HUES64 (cell line): Measurements from ENCODE around the gene EPN2.

Experiments used
- H3K27ac ChIP-seq: 2 replicates; pipeline ENCODE4 v1.7.0; 2013; ENCODE audit warnings: low read depth, low read length, inconsistent platforms
- H3K27me3 ChIP-seq: 2 replicates; pipeline ENCODE4 v1.6.1; 2013; ENCODE audit warnings: mild to moderate bottlenecking, low read length; ENCODE audit not compliant: insufficient read depth
- H3K36me3 ChIP-seq: 2 replicates; pipeline ENCODE4 v1.6.1; 2013; ENCODE audit warnings: mild to moderate bottlenecking, low read length; ENCODE audit not compliant: insufficient read depth
- H3K4me1 ChIP-seq: 2 replicates; pipeline ENCODE4 v1.6.1; 2013; ENCODE audit warnings: mild to moderate bottlenecking, low read length, moderate library complexity; ENCODE audit not compliant: insufficient read depth
- H3K4me3 ChIP-seq: 2 replicates; pipeline ENCODE4 v1.5.1; 2013; ENCODE audit warnings: mild to moderate bottlenecking, low read length, moderate library complexity
- H3K9ac ChIP-seq: 2 replicates; pipeline ENCODE4 v1.6.1; 2013; ENCODE audit warnings: mild to moderate bottlenecking, low read depth, low read length
- H3K9me3 ChIP-seq: 2 replicates; pipeline ENCODE4 v1.6.1; 2013; ENCODE audit warnings: low read depth, low read length; ENCODE audit not compliant: insufficient read depth
- WGBS: fragments of 150-250, 120-280 bp; methylation state at CpG from one replicate; pipeline ENCODE4 v1.1.7; 2013; ENCODE audit warnings: missing lambda C conversion rate; 5-methylcytosine and 5-hydroxymethylcytosine counted together

Gene EPN2

GRCh38 chr17:19306160-19307111 is 69.3 kb downstream of the EPN2 start:
- peaks cover 21% of the 10 kb centered on the region for H3K36me3 ChIP-seq
- H3K4me3 ChIP-seq, result no peak overlapping the region
- no peaks in the 10 kb centered on the region for H3K9me3 ChIP-seq
- no peaks in the 10 kb centered on the region for H3K4me1 ChIP-seq
- H3K27me3 ChIP-seq, result no peaks in the 10 kb centered on the region
- no peak overlapping the region for H3K27ac ChIP-seq
- 96% methylated on average over 10 of the region's 10 CpGs for WGBS
- no peak overlapping the region for H3K9ac ChIP-seq

DNA sequence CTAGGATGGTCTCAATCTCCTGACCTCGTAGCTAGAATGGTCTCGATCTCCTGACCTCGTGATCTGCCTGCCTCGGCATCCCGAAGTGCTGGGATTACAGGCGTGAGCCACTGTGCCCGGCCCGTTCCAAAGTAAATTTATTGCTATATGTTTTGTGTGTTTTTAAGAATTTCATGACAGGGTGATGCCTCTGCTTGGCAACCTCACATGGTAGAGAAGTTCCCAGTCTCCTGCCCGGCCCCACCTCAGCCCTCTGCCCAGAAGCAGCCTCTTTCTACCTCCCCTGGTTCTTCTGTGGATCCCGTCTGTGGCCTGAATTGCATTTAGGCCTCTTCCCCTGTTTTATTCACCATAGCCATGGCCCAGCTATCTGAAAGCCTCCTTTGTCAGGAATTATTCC is 70.4 kb downstream of the EPN2 start:
- 98% methylated on average over 10 of the region's 10 CpGs for WGBS
- no peak overlapping the region for H3K9ac ChIP-seq
- no peaks in the 10 kb centered on the region for H3K9me3 ChIP-seq
- no peaks in the 10 kb centered on the region for H3K27me3 ChIP-seq
- H3K36me3 ChIP-seq, result peaks cover 32% of the 10 kb centered on the region
- no peak overlapping the region for H3K4me3 ChIP-seq
- H3K27ac ChIP-seq, result no peak overlapping the region
- no peaks in the 10 kb centered on the region for H3K4me1 ChIP-seq

DNA sequence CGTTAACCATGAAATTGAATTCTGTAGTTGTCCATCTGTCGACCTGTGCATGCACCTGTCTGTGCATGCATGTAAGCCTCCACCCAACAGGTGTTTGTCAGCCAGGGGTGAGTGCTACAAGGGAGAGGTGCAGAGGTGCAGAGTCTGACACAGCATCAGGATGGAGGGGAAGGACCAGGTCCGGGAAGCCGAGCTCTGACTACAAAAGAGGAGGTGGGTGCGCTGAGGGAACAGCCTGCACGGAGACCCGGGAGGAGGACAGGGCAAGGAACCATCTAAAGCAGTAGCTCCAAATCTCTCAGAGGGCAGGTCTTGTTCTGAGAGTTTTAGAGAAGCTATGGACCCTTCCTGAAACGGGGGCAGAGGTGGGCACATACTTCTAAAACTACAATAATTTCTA is 71.2 kb downstream of the EPN2 start:
- H3K9ac ChIP-seq, result no peak overlapping the region
- H3K27me3 ChIP-seq, result no peaks in the 10 kb centered on the region
- 93% methylated on average over 8 of the region's 8 CpGs for WGBS
- H3K36me3 ChIP-seq, result peaks cover 41% of the 10 kb centered on the region
- H3K4me1 ChIP-seq, result no peaks in the 10 kb centered on the region
- no peaks in the 10 kb centered on the region for H3K9me3 ChIP-seq
- no peak overlapping the region for H3K27ac ChIP-seq
- H3K4me3 ChIP-seq, result no peak overlapping the region

GRCh38 chr17:19309701-19310100 is 72.5 kb downstream of the EPN2 start:
- H3K9me3 ChIP-seq, result no peaks in the 10 kb centered on the region
- no peaks in the 10 kb centered on the region for H3K27me3 ChIP-seq
- no peaks in the 10 kb centered on the region for H3K4me1 ChIP-seq
- H3K9ac ChIP-seq, result no peak overlapping the region
- 84% methylated on average over 5 of the region's 5 CpGs for WGBS
- no peak overlapping the region for H3K4me3 ChIP-seq
- peaks cover 42% of the 10 kb centered on the region for H3K36me3 ChIP-seq
- no peak overlapping the region for H3K27ac ChIP-seq

DNA sequence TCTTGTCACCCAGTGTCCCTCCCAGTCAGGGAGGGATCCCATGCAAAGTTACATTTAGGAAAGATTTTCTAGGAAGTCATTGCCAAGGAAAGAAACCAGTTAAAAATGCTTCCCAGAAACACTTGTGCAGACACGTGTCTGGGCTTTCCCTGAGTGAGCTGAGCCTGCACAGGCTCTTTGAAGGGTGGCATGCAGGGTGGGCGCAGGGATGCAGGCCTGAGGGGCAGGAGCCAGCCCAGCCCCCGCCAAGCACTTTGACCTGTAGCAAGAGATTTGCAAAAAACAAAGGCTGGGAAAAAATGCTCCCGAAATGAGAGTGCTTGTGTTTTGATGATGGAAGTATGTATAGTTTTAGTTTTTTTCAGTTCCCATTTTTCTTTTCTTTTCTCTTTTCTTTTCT is 73.0 kb downstream of the EPN2 start:
- WGBS, result 89% methylated on average over 4 of the region's 4 CpGs
- H3K4me3 ChIP-seq, result no peak overlapping the region
- H3K36me3 ChIP-seq, result peaks cover 44% of the 10 kb centered on the region
- no peaks in the 10 kb centered on the region for H3K4me1 ChIP-seq
- H3K9ac ChIP-seq, result no peak overlapping the region
- H3K27me3 ChIP-seq, result no peaks in the 10 kb centered on the region
- H3K9me3 ChIP-seq, result no peaks in the 10 kb centered on the region
- no peak overlapping the region for H3K27ac ChIP-seq

DNA sequence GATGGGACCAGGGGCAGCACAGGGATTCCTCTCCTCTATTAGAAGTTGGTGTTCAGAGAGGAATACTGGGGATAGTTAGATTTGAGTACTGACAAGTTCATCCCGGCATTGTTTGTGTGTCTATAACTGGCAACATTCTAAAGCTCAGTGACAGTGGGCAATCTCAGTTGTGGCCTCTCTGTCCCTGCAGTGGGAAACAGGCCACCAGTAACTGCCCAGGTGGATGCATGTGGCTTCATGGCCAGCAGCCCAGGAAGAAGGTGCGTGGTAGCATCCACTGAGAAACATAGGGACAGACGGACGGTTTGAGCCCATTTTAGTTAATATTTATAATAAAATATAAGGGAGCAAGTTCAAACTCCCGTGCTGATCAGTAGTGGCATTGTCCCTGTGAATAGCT is 73.8 kb downstream of the EPN2 start:
- Histone ChIP-seq H3K27me3 (no peaks in the 10 kb centered on the region), H3K9ac (no peak overlapping the region), H3K27ac (no peak overlapping the region), H3K9me3 (no peaks in the 10 kb centered on the region), H3K4me1 (no peaks in the 10 kb centered on the region), H3K36me3 (peaks cover 50% of the 10 kb centered on the region), H3K4me3 (no peak overlapping the region)
- 97% methylated on average over 2 of the region's 5 CpGs for WGBS

DNA sequence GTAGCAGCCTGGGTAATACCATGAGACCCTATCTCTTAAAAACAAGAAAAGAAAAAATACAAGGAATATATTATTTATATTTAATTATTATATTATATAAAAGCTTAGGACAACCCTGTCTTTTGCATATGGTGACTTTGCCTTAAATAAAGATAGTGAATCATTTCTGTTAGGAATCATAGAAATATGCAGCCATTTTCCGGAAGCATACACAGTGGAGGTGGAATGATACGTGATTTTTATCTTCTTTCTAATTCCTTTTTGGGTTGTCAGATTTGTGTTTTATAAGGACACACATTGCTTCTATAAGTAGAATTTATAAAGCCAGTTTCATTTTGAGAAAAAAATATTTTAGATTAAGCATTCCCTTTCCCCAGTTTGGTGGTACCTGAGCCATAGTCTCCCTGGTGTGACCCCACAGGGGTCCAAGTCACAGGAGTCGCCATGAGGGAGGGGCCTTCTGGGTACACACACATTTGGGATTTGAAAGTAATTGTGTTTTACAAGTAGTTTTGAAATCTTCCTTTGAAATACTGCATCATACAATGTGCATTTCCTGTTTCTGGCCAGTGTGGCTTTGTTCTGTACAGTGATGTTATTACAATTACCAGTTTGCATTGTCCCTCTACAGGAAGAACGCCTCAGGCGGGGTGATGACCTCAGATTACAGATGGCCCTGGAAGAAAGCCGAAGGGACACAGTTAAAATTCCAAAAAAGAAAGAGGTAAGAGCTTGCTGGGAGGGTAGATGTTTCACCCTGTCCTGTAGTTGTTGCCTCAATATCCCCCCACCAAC is 74.5 kb downstream of the EPN2 start:
- H3K27ac ChIP-seq, result no peak overlapping the region
- H3K36me3 ChIP-seq, result peaks cover 50% of the 10 kb centered on the region
- no peaks in the 10 kb centered on the region for H3K9me3 ChIP-seq
- H3K4me3 ChIP-seq, result no peak overlapping the region
- H3K9ac ChIP-seq, result no peak overlapping the region
- H3K27me3 ChIP-seq, result no peaks in the 10 kb centered on the region
- peaks cover 5% of the 10 kb centered on the region for H3K4me1 ChIP-seq
- 95% methylated on average over 6 of the region's 6 CpGs for whole genome bisulfite sequencing

GRCh38 chr17:19312406-19312805 is 75.2 kb downstream of the EPN2 start:
- H3K36me3 ChIP-seq, result peaks cover 50% of the 10 kb centered on the region
- H3K9ac ChIP-seq, result no peak overlapping the region
- WGBS, result 97% methylated on average over 7 of the region's 7 CpGs
- no peaks in the 10 kb centered on the region for H3K9me3 ChIP-seq
- H3K27ac ChIP-seq, result no peak overlapping the region
- H3K4me3 ChIP-seq, result no peak overlapping the region
- no peaks in the 10 kb centered on the region for H3K27me3 ChIP-seq
- peaks cover 11% of the 10 kb centered on the region for H3K4me1 ChIP-seq

DNA sequence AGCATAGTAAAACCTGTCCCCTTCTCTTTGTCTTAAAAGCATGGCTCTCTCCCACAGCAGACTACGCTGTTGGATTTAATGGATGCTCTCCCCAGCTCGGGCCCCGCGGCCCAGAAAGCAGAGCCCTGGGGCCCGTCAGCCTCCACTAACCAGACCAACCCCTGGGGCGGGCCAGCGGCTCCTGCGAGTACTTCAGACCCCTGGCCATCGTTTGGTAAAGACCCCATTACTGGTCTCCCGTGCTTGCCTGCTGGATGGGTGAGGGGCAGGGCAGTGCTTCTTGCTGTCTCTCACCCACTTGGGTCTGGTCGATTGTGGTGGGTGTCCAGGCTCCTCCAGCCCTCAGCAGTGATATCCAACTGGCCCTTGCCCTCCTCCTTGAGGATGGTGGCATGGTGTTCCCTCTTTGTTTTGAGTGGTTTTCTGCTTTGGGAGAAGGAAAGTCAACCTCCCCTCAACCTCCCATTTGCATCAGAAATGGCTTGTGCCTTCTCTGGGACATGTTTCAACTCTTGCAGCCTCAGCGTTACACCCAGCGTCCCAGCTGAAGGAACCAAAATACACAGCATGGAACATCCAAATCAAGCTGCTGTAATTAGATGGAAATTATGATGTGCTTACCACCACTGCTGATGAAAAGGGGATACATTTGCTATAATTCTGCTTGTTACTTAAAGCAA is 76.0 kb downstream of the EPN2 start:
- Histone ChIP-seq H3K4me1 (peaks cover 17% of the 10 kb centered on the region), H3K9ac (no peak overlapping the region), H3K36me3 (peaks cover 50% of the 10 kb centered on the region), H3K27me3 (no peaks in the 10 kb centered on the region), H3K27ac (no peak overlapping the region), H3K9me3 (no peaks in the 10 kb centered on the region), H3K4me3 (no peak overlapping the region)
- WGBS, result 95% methylated on average over 13 of the region's 13 CpGs

DNA sequence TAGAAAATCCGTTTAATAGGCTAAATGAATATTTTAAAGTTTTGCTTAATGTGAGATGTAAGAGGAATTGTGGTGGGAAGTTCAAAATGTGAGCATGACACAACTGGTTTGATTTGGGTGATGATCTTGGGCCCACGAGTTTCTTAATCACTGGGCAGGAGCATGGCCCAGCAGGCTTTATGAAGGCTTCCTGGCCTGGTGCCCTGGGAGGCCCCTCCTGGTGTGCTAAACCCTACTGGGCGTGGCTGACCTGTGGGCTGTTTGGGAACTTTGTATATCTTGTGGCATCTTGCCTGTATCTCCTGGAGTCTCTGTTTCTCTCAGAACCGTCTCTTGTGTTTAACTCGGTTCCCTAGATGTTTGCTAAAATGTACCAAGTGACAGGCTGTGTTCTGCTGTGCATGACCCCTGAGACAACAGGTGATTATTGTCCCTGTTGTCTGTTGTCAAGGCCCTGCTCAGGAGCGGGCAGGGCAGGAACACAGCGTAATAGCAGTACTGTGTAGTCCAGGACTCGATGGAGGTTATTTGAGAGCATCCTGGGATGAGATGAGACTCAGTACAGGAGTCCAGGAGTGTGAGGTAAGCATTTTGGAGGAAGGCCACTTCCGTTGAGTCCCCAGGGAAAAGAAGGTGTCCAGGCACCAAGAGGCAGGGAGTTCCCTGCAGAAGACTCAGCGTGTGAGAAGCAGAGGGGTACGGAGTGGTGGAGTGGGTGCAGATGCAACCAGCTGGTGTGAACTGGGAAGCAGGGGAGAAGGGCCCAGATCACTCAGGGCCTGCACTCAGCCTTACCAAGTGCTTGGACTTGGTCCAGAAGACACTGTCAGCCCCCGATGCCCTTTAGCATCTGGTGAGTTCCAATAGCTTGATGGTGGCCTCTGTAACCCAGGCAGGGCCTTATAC is 76.8 kb downstream of the EPN2 start:
- H3K4me1 ChIP-seq, result peaks cover 17% of the 10 kb centered on the region
- H3K9ac ChIP-seq, result no peak overlapping the region
- H3K4me3 ChIP-seq, result no peak overlapping the region
- no peak overlapping the region for H3K27ac ChIP-seq
- no peaks in the 10 kb centered on the region for H3K27me3 ChIP-seq
- WGBS, result 94% methylated on average over 12 of the region's 12 CpGs
- H3K36me3 ChIP-seq, result peaks cover 46% of the 10 kb centered on the region
- no peaks in the 10 kb centered on the region for H3K9me3 ChIP-seq
